GM19240 (cell line): Measurements from ENCODE around the gene CMTR2.
"Not testable (repeated sequence)": the region's sequence is repeated elsewhere in the genome, so short reads cannot be mapped to it uniquely, and the experiment has no call there.

Experiments used
- DNase-seq: peaks from one replicate; pipeline ENCODE4 v3.0.0; 2011; ENCODE audit warnings: low spot score; ENCODE audit not compliant: insufficient read length

Gene CMTR2

GRCh38 chr16:71288890-71289731 lies at the start of gene CMTR2:
Gene CMTR2 (minus strand): TSS chr16:71289402. CDS start chr16:71285920, 3,482 bp downstream.
- DNase-seq, result peak; percentile 90

GRCh38 chr16:71338632-71339031 lies 49.4 kb upstream of the CMTR2 start:
- DNase-seq, result no peak

- no peak for DNase-seq
These were observed 49.0 kb upstream of the CMTR2 start for GRCh38 chr16:71338193-71338592.

- no peak for DNase-seq
These were observed 48.4 kb upstream of the CMTR2 start for GRCh38 chr16:71337631-71338030.

- DNase-seq, result no peak
These were observed 38.9 kb upstream of the CMTR2 start for GRCh38 chr16:71328151-71328550.

GRCh38 chr16:71327720-71328119 lies 38.5 kb upstream of the CMTR2 start:
- DNase-seq, result no peak

GRCh38 chr16:71319999-71320398 lies 30.8 kb upstream of the CMTR2 start:
- DNase-seq, result no peak

- DNase-seq, result no peak
These were observed 26.1 kb upstream of the CMTR2 start for GRCh38 chr16:71315269-71315668.

GRCh38 chr16:71313591-71313990 lies 24.4 kb upstream of the CMTR2 start:
- not testable (repeated sequence) for DNase-seq

- no peak for DNase-seq
These were observed 22.5 kb upstream of the CMTR2 start for GRCh38 chr16:71311553-71312158.

GRCh38 chr16:71303938-71304337 lies 14.7 kb upstream of the CMTR2 start:
- no peak for DNase-seq

- DNase-seq, result no peak
These were observed 8.1 kb upstream of the CMTR2 start for GRCh38 chr16:71297341-71297634.

GRCh38 chr16:71296584-71297340 lies 7.6 kb upstream of the CMTR2 start:
- DNase-seq, result no peak

- no peak for DNase-seq
These were observed 6.7 kb upstream of the CMTR2 start for GRCh38 chr16:71295950-71296349.

- DNase-seq, result no peak
These were observed 4.7 kb upstream of the CMTR2 start for GRCh38 chr16:71293919-71294318.

GRCh38 chr16:71292095-71292494 lies 2.9 kb upstream of the CMTR2 start:
- not testable (repeated sequence) for DNase-seq

GRCh38 chr16:71289732-71290062 lies 495 bp upstream of the CMTR2 start:
- DNase-seq, result no peak

- DNase-seq, result no peak
These were observed 672 bp downstream of the CMTR2 start for GRCh38 chr16:71288570-71288889.

- no peak for DNase-seq
These were observed 1.3 kb downstream of the CMTR2 start for GRCh38 chr16:71287911-71288310.

- no peak for DNase-seq
These were observed 1.7 kb downstream of the CMTR2 start for GRCh38 chr16:71287454-71287853.

- no peak for DNase-seq
These were observed 5.6 kb downstream of the CMTR2 start for GRCh38 chr16:71283612-71284011.

GRCh38 chr16:71282943-71283342 lies 6.3 kb downstream of the CMTR2 start:
- DNase-seq, result no peak
